Measurements from ENCODE around the gene ME1.

- TF ChIP-seq TAF1 (IDR thresholded peaks at IDR 0.05; ENCODE audit: borderline replicate concordance, insufficient read depth, low read length) (no peak), POLR2AphosphoS5 (IDR thresholded peaks at IDR 0.05; ENCODE audit: low read depth, low read length) (no peak)
These were observed 61.2 kb downstream of the ME1 start for GRCh38 chr6:83369692-83370091.
